PC-3 (cell line): ENCODE data around the gene LINC01488.

Experiments used
- EZH2 ChIP-seq: fragments of 300-600 bp; sonication (generic); IDR thresholded peaks from one replicate; pipeline ENCODE4 v1.6.1; 2017; ENCODE audit warnings: antibody characterized with exemption, mild to moderate bottlenecking, low read length; ENCODE audit not compliant: unreplicated experiment
- EZH2phosphoT487 ChIP-seq: fragments of 300-600 bp; sonication (generic); IDR thresholded peaks from 2 replicates; pipeline ENCODE4 v1.6.1; 2018; ENCODE audit warnings: mild to moderate bottlenecking, antibody characterized with exemption, low read length, borderline replicate concordance
- TF ChIP-seq, protein P1 (sequence below): fragments of 300-600 bp; sonication (generic); conservative IDR thresholded peaks from 2 replicates; pipeline ENCODE4 v1.5.1; 2017; ENCODE audit warnings: antibody characterized with exemption, low read depth, mild to moderate bottlenecking, low read length

DNA sequence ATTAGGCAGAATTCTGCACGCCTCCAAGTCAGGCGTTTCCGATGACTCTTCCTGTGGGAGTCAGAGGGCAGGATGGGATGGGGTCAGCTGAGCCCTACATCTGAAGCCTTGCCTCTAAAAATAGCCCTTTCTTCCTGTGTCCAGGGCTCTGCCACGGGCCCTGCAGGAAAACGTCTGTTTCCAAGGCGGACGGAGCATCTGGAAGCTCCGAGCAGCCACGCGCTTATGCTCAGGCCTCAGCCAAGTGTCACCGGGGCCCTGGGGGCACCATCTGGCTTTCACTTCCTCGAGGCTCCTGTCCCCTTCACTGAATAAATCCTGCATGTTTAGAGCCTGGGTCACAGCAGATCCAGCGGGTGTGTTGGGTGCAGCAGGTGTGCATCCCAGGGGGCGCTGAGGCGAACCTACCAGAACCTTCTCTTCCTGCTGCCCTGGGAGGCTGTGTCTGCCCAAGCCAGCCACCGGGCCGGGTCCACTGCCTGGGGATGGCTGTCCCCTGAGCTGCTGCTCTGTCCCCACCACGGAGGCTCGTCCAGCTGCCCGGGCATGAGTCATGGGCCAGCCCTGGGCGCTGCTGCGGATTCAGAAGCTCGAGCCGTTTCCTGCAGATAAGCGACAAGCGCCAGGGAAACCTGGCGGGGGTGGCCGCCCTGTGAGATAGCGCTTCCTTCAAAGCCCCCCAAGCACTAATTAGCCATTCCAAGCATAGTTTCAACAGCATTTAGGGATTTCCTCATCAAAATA lies 32.0 kb upstream of the LINC01488 start:
- TF ChIP-seq, protein P1, sequence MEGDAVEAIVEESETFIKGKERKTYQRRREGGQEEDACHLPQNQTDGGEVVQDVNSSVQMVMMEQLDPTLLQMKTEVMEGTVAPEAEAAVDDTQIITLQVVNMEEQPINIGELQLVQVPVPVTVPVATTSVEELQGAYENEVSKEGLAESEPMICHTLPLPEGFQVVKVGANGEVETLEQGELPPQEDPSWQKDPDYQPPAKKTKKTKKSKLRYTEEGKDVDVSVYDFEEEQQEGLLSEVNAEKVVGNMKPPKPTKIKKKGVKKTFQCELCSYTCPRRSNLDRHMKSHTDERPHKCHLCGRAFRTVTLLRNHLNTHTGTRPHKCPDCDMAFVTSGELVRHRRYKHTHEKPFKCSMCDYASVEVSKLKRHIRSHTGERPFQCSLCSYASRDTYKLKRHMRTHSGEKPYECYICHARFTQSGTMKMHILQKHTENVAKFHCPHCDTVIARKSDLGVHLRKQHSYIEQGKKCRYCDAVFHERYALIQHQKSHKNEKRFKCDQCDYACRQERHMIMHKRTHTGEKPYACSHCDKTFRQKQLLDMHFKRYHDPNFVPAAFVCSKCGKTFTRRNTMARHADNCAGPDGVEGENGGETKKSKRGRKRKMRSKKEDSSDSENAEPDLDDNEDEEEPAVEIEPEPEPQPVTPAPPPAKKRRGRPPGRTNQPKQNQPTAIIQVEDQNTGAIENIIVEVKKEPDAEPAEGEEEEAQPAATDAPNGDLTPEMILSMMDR: no peak; the same call in 1 of the 2 replicates
- no peak for TF ChIP-seq EZH2
- no peak for TF ChIP-seq EZH2phosphoT487
